Liver (tissue), 9 donors: ENCODE results near the gene HEG1. TPM values are rescaled to one million over a fixed set of nuclear protein-coding genes. Genes with fewer than 3 reads are reported as not detected.

ENCODE experiments used
- DNase-seq: peaks from one replicate; pipeline ENCODE4 v3.0.0-alpha.2; 2017; ENCODE audit warnings: low spot score
- H3K27ac ChIP-seq, 2 donors: one replicate each; pipeline ENCODE4 v1.7.0; 2013; ENCODE audit warnings: inconsistent platforms in 2 of 2, low read length in 2 of 2, control low read depth in 1 of 2, low read depth in 1 of 2, mild to moderate bottlenecking in 1 of 2
- H3K27me3 ChIP-seq, 4 donors: one replicate each; pipeline versions ENCODE4 v1.6.1 to v1.7.0; 2013; ENCODE audit warnings: low read length in 3 of 4, inconsistent platforms in 1 of 4, mild to moderate bottlenecking in 1 of 4, moderate library complexity in 1 of 4; ENCODE audit not compliant: control insufficient read depth in 4 of 4, insufficient read depth in 4 of 4
- H3K36me3 ChIP-seq, 4 donors: one replicate each; pipeline versions ENCODE4 v1.6.1 to v1.7.0; 2013; ENCODE audit warnings: low read length in 3 of 4, mild to moderate bottlenecking in 3 of 4, low read depth in 1 of 4, moderate library complexity in 1 of 4; ENCODE audit not compliant: control insufficient read depth in 4 of 4, insufficient read depth in 3 of 4
- H3K4me1 ChIP-seq, 4 donors: one replicate each; pipeline versions ENCODE4 v1.6.1 to v1.7.0; 2013; ENCODE audit warnings: low read length in 3 of 4, mild to moderate bottlenecking in 3 of 4, moderate library complexity in 1 of 4; ENCODE audit not compliant: control insufficient read depth in 4 of 4, insufficient read depth in 4 of 4
- H3K4me3 ChIP-seq, 3 donors: one replicate each; pipeline versions ENCODE4 v1.6.1 to v1.7.0; 2013; ENCODE audit warnings: low read length in 3 of 3, control low read depth in 1 of 3, low read depth in 1 of 3, mild to moderate bottlenecking in 1 of 3
- H3K9ac ChIP-seq, 2 donors: one replicate each; pipeline ENCODE4 v1.7.0; 2013; ENCODE audit warnings: low read length in 2 of 2, mild to moderate bottlenecking in 2 of 2, moderate library complexity in 2 of 2, control low read depth in 1 of 2, low read depth in 1 of 2
- H3K9me3 ChIP-seq, 4 donors: one replicate each; pipeline versions ENCODE4 v1.6.1 to v1.7.0; 2013; ENCODE audit warnings: low read length in 3 of 4; ENCODE audit not compliant: control insufficient read depth in 4 of 4
- EGR1 ChIP-seq, 2 donors: IDR thresholded peaks; 2 replicates each; pipeline ENCODE4 v1.6.1; 2016 to 2018; ENCODE audit warnings: antibody characterized with exemption in 2 of 2, low read depth in 2 of 2
- FOXA1 ChIP-seq: IDR thresholded peaks from 2 replicates; pipeline ENCODE4 v1.6.1; 2016; ENCODE audit warnings: antibody characterized with exemption
- FOXA2 ChIP-seq: IDR thresholded peaks from 2 replicates; pipeline ENCODE4 v1.6.1; 2016; ENCODE audit warnings: antibody characterized with exemption
- GABPA ChIP-seq, 2 donors: IDR thresholded peaks in 1 of 2; conservative IDR thresholded peaks in 1 of 2; 2 replicates each; pipeline ENCODE4 v1.6.1; 2016; ENCODE audit warnings: antibody characterized with exemption in 2 of 2, mild to moderate bottlenecking in 1 of 2, moderate library complexity in 1 of 2
- HNF4A ChIP-seq, 2 donors: conservative IDR thresholded peaks; 2 replicates each; pipeline ENCODE4 v1.6.1; 2016; ENCODE audit warnings: antibody characterized with exemption in 2 of 2, mild to moderate bottlenecking in 2 of 2
- HNF4G ChIP-seq: IDR thresholded peaks from 2 replicates; pipeline ENCODE4 v1.6.1; 2016; ENCODE audit warnings: antibody characterized with exemption
- JUND ChIP-seq, 2 donors: IDR thresholded peaks; 2 replicates each; pipeline ENCODE4 v1.6.1; 2016; ENCODE audit warnings: antibody characterized with exemption in 2 of 2
- NR2F2 ChIP-seq: IDR thresholded peaks from 2 replicates; pipeline ENCODE4 v1.6.1; 2016; ENCODE audit warnings: antibody characterized with exemption
- RAD21 ChIP-seq, 2 donors: IDR thresholded peaks; 2 replicates each; pipeline ENCODE4 v1.6.1; 2016; ENCODE audit warnings: antibody characterized with exemption in 2 of 2, mild to moderate bottlenecking in 2 of 2
- RXRA ChIP-seq, 2 donors: IDR thresholded peaks; 2 replicates each; pipeline ENCODE4 v1.6.1; 2017 to 2018; ENCODE audit warnings: antibody characterized with exemption in 2 of 2, mild to moderate bottlenecking in 1 of 2
- SP1 ChIP-seq: IDR thresholded peaks from 2 replicates; pipeline ENCODE4 v1.6.1; 2018; ENCODE audit warnings: antibody characterized with exemption, mild to moderate bottlenecking
- YY1 ChIP-seq: IDR thresholded peaks from 2 replicates; pipeline ENCODE4 v1.6.1; 2016; ENCODE audit warnings: antibody characterized with exemption, mild to moderate bottlenecking
- WGBS: extraction: QIAGEN DNeasy Blood & Tissue Kit; methylation state at CpG from one replicate; pipeline ENCODE4 v1.1.7; 2013; 5-methylcytosine and 5-hydroxymethylcytosine counted together
- polyA plus RNA-seq, 2 donors: library from polyadenylated mRNA; stranded (reverse) in 1 of 2; unstranded in 1 of 2; fragments of 200-250 nt in 1 of 2; fragments of >200 nt in 1 of 2; fragmentation: Nextera tagmentation in 1 of 2; extraction: Ambion mirVana in 1 of 2; gene quantifications; one replicate each; pipeline versions ENCODE4 v1.2.1 to v1.2.3, GENCODE V29; 2013 to 2015
- total RNA-seq, 2 donors: library from RNA; depleted of rRNA; stranded (reverse); fragments of >200 nt; gene quantifications; one replicate each; pipeline ENCODE4 v1.2.3, GENCODE V29; 2014
- TF ChIP-seq, protein P1 (sequence below): IDR thresholded peaks from 2 replicates; pipeline ENCODE4 v1.6.1; 2016; ENCODE audit warnings: antibody characterized with exemption, mild to moderate bottlenecking
- TF ChIP-seq, protein P2 (sequence below): IDR thresholded peaks from 2 replicates; pipeline ENCODE4 v1.6.1; 2016; ENCODE audit warnings: antibody characterized with exemption
- TF ChIP-seq, protein P3 (sequence below): fragments of 150-350 bp; IDR thresholded peaks from 2 replicates; pipeline ENCODE4 v1.5.1; 2017; ENCODE audit warnings: improper control_type of control experiment, low read depth, low read length; ENCODE audit not compliant: missing input control
- TF ChIP-seq, protein P4 (sequence below): IDR thresholded peaks from 2 replicates; pipeline ENCODE4 v1.6.1; 2016; ENCODE audit warnings: antibody characterized with exemption
- TF ChIP-seq, protein P5 (sequence below): IDR thresholded peaks from 2 replicates; pipeline ENCODE4 v1.6.1; 2016; ENCODE audit warnings: antibody characterized with exemption
- donor health status: healthy.
- donor health status: healthy.
- donor health status: healthy.
- donor health status: healthy.
- donor health status: healthy.

The HEG1 gene
- total and polyA plus RNA-seq, 4 donors: 1.4 to 16.0 (median 5.3) TPM

DNA sequence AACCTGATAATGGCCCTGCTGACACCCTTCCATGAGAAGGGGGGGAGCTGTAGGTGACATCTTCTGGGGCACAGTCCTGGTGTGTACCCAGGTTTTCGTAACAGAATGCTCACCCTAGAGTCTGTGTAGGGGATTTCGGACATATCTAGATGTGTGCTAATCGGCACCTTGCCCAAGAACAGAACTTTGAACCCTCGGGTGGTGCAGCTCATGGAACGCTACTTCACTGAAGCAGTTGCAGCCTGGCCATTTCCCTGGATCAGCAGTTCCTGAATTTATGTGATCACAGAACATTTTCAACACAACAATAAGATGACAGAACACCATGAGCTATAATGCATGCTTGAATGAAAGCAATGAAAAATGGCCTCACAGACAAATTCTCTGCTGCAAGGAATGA, 63.8 kb downstream of the HEG1 start:
- WGBS: 29% methylated on average over 5 of the region's 5 CpGs

More for the DNA sequence above, 63.8 kb downstream of the HEG1 start:
- TF ChIP-seq HNF4A (conservative IDR thresholded peaks at IDR 0.05): peak; percentile 94 to 95
- peak; percentile 40 to 66 for TF ChIP-seq RAD21 (IDR thresholded peaks at IDR 0.05)
- TF ChIP-seq FOXA2: no peak
- TF ChIP-seq GABPA (IDR thresholded peaks at IDR 0.05 in 1 of 2, conservative IDR thresholded peaks at IDR 0.05 in 1 of 2): no peak
- TF ChIP-seq, protein P1, sequence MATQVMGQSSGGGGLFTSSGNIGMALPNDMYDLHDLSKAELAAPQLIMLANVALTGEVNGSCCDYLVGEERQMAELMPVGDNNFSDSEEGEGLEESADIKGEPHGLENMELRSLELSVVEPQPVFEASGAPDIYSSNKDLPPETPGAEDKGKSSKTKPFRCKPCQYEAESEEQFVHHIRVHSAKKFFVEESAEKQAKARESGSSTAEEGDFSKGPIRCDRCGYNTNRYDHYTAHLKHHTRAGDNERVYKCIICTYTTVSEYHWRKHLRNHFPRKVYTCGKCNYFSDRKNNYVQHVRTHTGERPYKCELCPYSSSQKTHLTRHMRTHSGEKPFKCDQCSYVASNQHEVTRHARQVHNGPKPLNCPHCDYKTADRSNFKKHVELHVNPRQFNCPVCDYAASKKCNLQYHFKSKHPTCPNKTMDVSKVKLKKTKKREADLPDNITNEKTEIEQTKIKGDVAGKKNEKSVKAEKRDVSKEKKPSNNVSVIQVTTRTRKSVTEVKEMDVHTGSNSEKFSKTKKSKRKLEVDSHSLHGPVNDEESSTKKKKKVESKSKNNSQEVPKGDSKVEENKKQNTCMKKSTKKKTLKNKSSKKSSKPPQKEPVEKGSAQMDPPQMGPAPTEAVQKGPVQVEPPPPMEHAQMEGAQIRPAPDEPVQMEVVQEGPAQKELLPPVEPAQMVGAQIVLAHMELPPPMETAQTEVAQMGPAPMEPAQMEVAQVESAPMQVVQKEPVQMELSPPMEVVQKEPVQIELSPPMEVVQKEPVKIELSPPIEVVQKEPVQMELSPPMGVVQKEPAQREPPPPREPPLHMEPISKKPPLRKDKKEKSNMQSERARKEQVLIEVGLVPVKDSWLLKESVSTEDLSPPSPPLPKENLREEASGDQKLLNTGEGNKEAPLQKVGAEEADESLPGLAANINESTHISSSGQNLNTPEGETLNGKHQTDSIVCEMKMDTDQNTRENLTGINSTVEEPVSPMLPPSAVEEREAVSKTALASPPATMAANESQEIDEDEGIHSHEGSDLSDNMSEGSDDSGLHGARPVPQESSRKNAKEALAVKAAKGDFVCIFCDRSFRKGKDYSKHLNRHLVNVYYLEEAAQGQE: no peak
- peak; percentile 53 to 68 for TF ChIP-seq RXRA (IDR thresholded peaks at IDR 0.05)
- no peak for TF ChIP-seq FOXA1
- TF ChIP-seq SP1: peak; percentile 80
- TF ChIP-seq, protein P2, sequence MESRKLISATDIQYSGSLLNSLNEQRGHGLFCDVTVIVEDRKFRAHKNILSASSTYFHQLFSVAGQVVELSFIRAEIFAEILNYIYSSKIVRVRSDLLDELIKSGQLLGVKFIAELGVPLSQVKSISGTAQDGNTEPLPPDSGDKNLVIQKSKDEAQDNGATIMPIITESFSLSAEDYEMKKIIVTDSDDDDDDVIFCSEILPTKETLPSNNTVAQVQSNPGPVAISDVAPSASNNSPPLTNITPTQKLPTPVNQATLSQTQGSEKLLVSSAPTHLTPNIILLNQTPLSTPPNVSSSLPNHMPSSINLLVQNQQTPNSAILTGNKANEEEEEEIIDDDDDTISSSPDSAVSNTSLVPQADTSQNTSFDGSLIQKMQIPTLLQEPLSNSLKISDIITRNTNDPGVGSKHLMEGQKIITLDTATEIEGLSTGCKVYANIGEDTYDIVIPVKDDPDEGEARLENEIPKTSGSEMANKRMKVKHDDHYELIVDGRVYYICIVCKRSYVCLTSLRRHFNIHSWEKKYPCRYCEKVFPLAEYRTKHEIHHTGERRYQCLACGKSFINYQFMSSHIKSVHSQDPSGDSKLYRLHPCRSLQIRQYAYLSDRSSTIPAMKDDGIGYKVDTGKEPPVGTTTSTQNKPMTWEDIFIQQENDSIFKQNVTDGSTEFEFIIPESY: no peak
- peak; percentile 77 for TF ChIP-seq HNF4G
- TF ChIP-seq, protein P3, sequence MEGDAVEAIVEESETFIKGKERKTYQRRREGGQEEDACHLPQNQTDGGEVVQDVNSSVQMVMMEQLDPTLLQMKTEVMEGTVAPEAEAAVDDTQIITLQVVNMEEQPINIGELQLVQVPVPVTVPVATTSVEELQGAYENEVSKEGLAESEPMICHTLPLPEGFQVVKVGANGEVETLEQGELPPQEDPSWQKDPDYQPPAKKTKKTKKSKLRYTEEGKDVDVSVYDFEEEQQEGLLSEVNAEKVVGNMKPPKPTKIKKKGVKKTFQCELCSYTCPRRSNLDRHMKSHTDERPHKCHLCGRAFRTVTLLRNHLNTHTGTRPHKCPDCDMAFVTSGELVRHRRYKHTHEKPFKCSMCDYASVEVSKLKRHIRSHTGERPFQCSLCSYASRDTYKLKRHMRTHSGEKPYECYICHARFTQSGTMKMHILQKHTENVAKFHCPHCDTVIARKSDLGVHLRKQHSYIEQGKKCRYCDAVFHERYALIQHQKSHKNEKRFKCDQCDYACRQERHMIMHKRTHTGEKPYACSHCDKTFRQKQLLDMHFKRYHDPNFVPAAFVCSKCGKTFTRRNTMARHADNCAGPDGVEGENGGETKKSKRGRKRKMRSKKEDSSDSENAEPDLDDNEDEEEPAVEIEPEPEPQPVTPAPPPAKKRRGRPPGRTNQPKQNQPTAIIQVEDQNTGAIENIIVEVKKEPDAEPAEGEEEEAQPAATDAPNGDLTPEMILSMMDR: peak; percentile 18
- TF ChIP-seq, protein P4, sequence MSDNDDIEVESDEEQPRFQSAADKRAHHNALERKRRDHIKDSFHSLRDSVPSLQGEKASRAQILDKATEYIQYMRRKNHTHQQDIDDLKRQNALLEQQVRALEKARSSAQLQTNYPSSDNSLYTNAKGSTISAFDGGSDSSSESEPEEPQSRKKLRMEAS: no peak
- TF ChIP-seq YY1: peak; percentile 58
- peak in 1 of 2 donors; percentile 22 for TF ChIP-seq JUND (IDR thresholded peaks at IDR 0.05)
- TF ChIP-seq, protein P5, sequence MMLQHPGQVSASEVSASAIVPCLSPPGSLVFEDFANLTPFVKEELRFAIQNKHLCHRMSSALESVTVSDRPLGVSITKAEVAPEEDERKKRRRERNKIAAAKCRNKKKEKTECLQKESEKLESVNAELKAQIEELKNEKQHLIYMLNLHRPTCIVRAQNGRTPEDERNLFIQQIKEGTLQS: no peak
- no peak for TF ChIP-seq NR2F2
- TF ChIP-seq EGR1 (IDR thresholded peaks at IDR 0.05; ENCODE audit: low read depth in 2 of 2): no peak
- Histone ChIP-seq H3K27ac (no peak overlapping the region), H3K27me3 (no peaks in the 10 kb centered on the region), H3K9me3 (no peaks in the 10 kb centered on the region), H3K4me3 (no peak overlapping the region), H3K4me1 (peaks cover 0 to 21% (median 15%) of the 10 kb centered on the region in 4 donors), H3K9ac (no peak overlapping the region), H3K36me3 (peaks cover 0 to 6% (median 0%) of the 10 kb centered on the region in 4 donors)
- peak; percentile 49 for DNase-seq
